Stomach (tissue), 9 donors: ENCODE results near the gene PWWP2B. TPM values are rescaled to one million over a fixed set of nuclear protein-coding genes. Genes with fewer than 3 reads are reported as not detected.

Experiments used
- DNase-seq, 2 donors: peaks; one replicate each; pipeline versions ENCODE4 v3.0.0 to v3.0.0-alpha.2; 2013 to 2019
- H3K27ac ChIP-seq, 5 donors: fragments of 200-600 bp in 4 of 5; sonication (generic) in 4 of 5; one replicate each; pipeline ENCODE4 v1.5.1; 2013 to 2019; ENCODE audit warnings: mild to moderate bottlenecking in 1 of 5, moderate library complexity in 1 of 5
- H3K27me3 ChIP-seq, 3 donors: fragments of 200-600 bp; sonication (generic); one replicate each; pipeline ENCODE4 v1.5.1; 2017 to 2019; ENCODE audit warnings: mixed run types in 1 of 3
- H3K36me3 ChIP-seq, 4 donors: fragments of 200-600 bp; sonication (generic); 1 replicate in 3 of 4; 2 replicates in 1 of 4; pipeline ENCODE4 v1.5.1; 2016 to 2019
- H3K4me1 ChIP-seq, 4 donors: fragments of 200-600 bp; sonication (generic); one replicate each; pipeline ENCODE4 v1.5.1; 2016 to 2019
- H3K4me3 ChIP-seq, 4 donors: fragments of 200-600 bp; sonication (generic) in 3 of 4; one replicate each; pipeline ENCODE4 v1.5.1; 2016 to 2019; ENCODE audit warnings: mild to moderate bottlenecking in 1 of 4
- H3K9me3 ChIP-seq, 4 donors: fragments of 200-600 bp; sonication (generic); one replicate each; pipeline ENCODE4 v1.5.1; 2016 to 2019
- CTCF ChIP-seq, 7 experiments: fragments of 450-650 bp in 4 of 7; fragments of 200-600 bp in 3 of 7; sonication (generic) in 3 of 7; IDR thresholded peaks; one replicate each; pipeline ENCODE4 v1.5.1; 2016 to 2019; ENCODE audit warnings: antibody characterized with exemption in 7 of 7, control low read depth in 2 of 7, mild to moderate bottlenecking in 1 of 7
- EP300 ChIP-seq: sonication (generic); formaldehyde crosslinking; IDR thresholded peaks from one replicate; pipeline ENCODE4 v1.6.1; 2017; ENCODE audit warnings: antibody characterized with exemption
- POLR2A ChIP-seq, 4 donors: fragments of 450-650 bp; IDR thresholded peaks; one replicate each; pipeline ENCODE4 v1.6.1; 2016; ENCODE audit warnings: antibody characterized with exemption in 4 of 4, control low read depth in 2 of 4, mild to moderate bottlenecking in 1 of 4, moderate library complexity in 1 of 4
- POLR2AphosphoS5 ChIP-seq, 3 donors: sonication (generic); formaldehyde crosslinking; IDR thresholded peaks; one replicate each; pipeline ENCODE4 v1.6.1; 2016; ENCODE audit warnings: antibody characterized with exemption in 3 of 3
- WGBS, 5 donors: extraction: QIAGEN DNeasy Blood & Tissue Kit in 3 of 5; methylation state at CpG; one replicate each; pipeline versions ENCODE4 v1.1.5 to v1.1.7; 2013 to 2018; 5-methylcytosine and 5-hydroxymethylcytosine counted together
- intact Hi-C: fragments of 100-400 bp; cut with DNase I; formaldehyde crosslinking; loops from one replicate; pipeline ENCODE4 v1.15.1; 2023; ENCODE audit warnings: low total_unique reads
- polyA plus RNA-seq, 3 donors: library from polyadenylated mRNA; stranded (reverse); fragments of 200-250 nt; gene quantifications; one replicate each; pipeline ENCODE4 v1.2.3, GENCODE V29; 2013
- total RNA-seq, 5 donors: library from RNA; depleted of rRNA; stranded (reverse); fragments of >200 nt; gene quantifications; one replicate each; pipeline versions ENCODE4 v1.1.0 to v1.2.3, GENCODE V29; 2014 to 2016
- donor health status: healthy with polysubstance abuse.
- donor health status: Bipolar disorder and iron deficiency.
- donor health status: healthy.

Gene PWWP2B
- total and polyA plus RNA-seq, 8 donors, result 8.5 to 167 (median 22.8) TPM

- peaks cover 4 to 11% (median 8%) of the 10 kb centered on the region in 4 donors for H3K36me3 ChIP-seq
- no peak for DNase-seq
- H3K27me3 ChIP-seq, result no peaks in the 10 kb centered on the region
- 68 to 83% (median 78%) methylated on average over 5 to 9 of the region's 9 CpGs for WGBS, 5 donors
- no peaks in the 10 kb centered on the region for H3K9me3 ChIP-seq
- TF ChIP-seq CTCF (IDR thresholded peaks at IDR 0.05) (no peak), EP300 (no peak), POLR2AphosphoS5 (IDR thresholded peaks at IDR 0.05) (no peak), POLR2A (IDR thresholded peaks at IDR 0.05) (no peak)
- peak overlapping the region; percentile 96 to 99 (median 98) for H3K27ac ChIP-seq
- H3K4me1 ChIP-seq, result peaks cover 80 to 86% (median 83%) of the 10 kb centered on the region in 4 donors
- intact Hi-C loops, result no loop called here
- peak overlapping the region in 1 of 4 donors; percentile 19 for H3K4me3 ChIP-seq
These were observed 3.1 kb downstream of the PWWP2B start for GRCh38 chr10:132400041-132400546.

- intact Hi-C loops, result no loop called here
- H3K27me3 ChIP-seq, result no peaks in the 10 kb centered on the region
- H3K4me3 ChIP-seq, result peak overlapping the region in 1 of 4 donors; percentile 19
- H3K27ac ChIP-seq, result peak overlapping the region; percentile 96 to 99 (median 98)
- peaks cover 77 to 84% (median 79%) of the 10 kb centered on the region in 4 donors for H3K4me1 ChIP-seq
- peaks cover 10 to 16% (median 14%) of the 10 kb centered on the region in 4 donors for H3K36me3 ChIP-seq
- DNase-seq, result peak in 1 of 2 donors; percentile 59
- no peak for TF ChIP-seq EP300
- no peak for TF ChIP-seq POLR2AphosphoS5 (IDR thresholded peaks at IDR 0.05)
- TF ChIP-seq CTCF (IDR thresholded peaks at IDR 0.05), result peak in 1 of 7 experiments; percentile 14
- 32 to 58% (median 48%) methylated on average over 8 to 17 of the region's 17 CpGs for WGBS, 5 donors
- H3K9me3 ChIP-seq, result no peaks in the 10 kb centered on the region
These were observed 3.6 kb downstream of the PWWP2B start for GRCh38 chr10:132400547-132401151.

- Histone ChIP-seq H3K4me3 (no peak overlapping the region), H3K9me3 (no peaks in the 10 kb centered on the region), H3K4me1 (peaks cover 70 to 89% (median 79%) of the 10 kb centered on the region in 4 donors), H3K27ac (peak overlapping the region; percentile 96 to 99 (median 98)), H3K36me3 (peaks cover 19 to 26% (median 23%) of the 10 kb centered on the region in 4 donors), H3K27me3 (no peaks in the 10 kb centered on the region)
- DNase-seq, result peak; percentile 83 to 87
- intact Hi-C loops, result no loop called here
- WGBS, 5 donors, result 39 to 59% (median 52%) methylated on average over 18 to 20 of the region's 20 CpGs
- TF ChIP-seq POLR2A (IDR thresholded peaks at IDR 0.05) (no peak), EP300 (no peak), POLR2AphosphoS5 (IDR thresholded peaks at IDR 0.05) (peak in 2 of 3 donors; percentile 80 to 86)
These were observed 4.6 kb downstream of the PWWP2B start for GRCh38 chr10:132401401-132402118.

GRCh38 chr10:132402781-132403241 is 5.8 kb downstream of the PWWP2B start:
- Histone ChIP-seq H3K27me3 (no peaks in the 10 kb centered on the region), H3K4me1 (peaks cover 80 to 98% (median 90%) of the 10 kb centered on the region in 4 donors), H3K9me3 (no peaks in the 10 kb centered on the region), H3K4me3 (no peak overlapping the region), H3K27ac (peak overlapping the region; percentile 96 to 99 (median 98)), H3K36me3 (peaks cover 23 to 31% (median 28%) of the 10 kb centered on the region in 4 donors)
- TF ChIP-seq CTCF (IDR thresholded peaks at IDR 0.05), result no peak
- TF ChIP-seq POLR2A (IDR thresholded peaks at IDR 0.05), result no peak
- no peak for TF ChIP-seq EP300
- no peak for TF ChIP-seq POLR2AphosphoS5 (IDR thresholded peaks at IDR 0.05)
- DNase-seq, result peak in 1 of 2 donors; percentile 25
- WGBS, 5 donors, result 74 to 85% (median 78%) methylated on average over 11 to 24 of the region's 24 CpGs
- intact Hi-C loops, result no loop called here
